ENCODE measurements around the gene ETFA. TPM values are rescaled to one million over a fixed set of nuclear protein-coding genes. Genes with fewer than 3 reads are reported as not detected.

ETFA gene
- total and polyA plus RNA-seq, 11 donors: 210 to 536 (median 309) TPM

DNA sequence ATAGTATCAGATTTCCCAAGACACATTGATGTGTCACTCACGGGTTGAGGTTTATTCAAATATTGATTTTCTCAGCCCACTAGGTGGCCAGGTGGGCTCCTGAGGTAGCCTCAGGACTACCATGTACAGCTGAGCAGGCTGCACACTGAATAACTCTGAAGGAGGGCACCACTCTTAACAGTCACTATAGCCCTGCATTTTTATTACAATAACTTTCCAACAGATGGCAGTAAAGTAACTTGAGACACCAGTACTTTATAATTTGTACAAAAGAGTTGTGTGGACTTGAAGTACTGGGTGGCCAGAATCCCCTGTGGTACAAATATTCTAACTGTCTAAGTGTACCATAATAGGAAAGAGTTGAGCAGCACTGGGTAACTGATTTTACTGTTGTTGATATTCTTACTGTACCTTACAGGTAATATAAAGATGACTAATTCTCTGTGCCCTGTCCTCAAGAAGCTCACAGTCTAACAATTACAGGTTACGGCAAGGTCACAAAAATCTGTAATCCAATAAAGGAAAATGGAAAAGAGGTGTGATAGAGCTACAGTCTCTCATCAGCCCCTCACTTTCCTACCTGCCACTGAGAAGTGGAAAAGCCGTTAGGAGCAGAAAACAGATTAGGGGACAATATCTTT is 76.0 kb downstream of the ETFA start:
- Histone ChIP-seq H3K27me3 (no peaks in the 10 kb centered on the region), H3K4me3 (no peak overlapping the region), H3K27ac (no peak overlapping the region), H3K36me3 (peaks cover 0 to 14% (median 11%) of the 10 kb centered on the region in 9 donors), H3K9me3 (no peaks in the 10 kb centered on the region), H3K4me1 (peaks cover 0 to 10% (median 0%) of the 10 kb centered on the region in 12 donors)
- intact Hi-C loops (cut with DNase I): loop anchor here in 9 of 10 donors (2.0 to 10.0 kb wide), 8 partner anchors 42 to 632 kb away; partner anchors contain the start of gene ISL2 (in 1 of the 9)
- DNase-seq (no peak), ATAC-seq (peak; percentile 71 to 83 (median 75))
- TF ChIP-seq POLR2A (IDR thresholded peaks at IDR 0.05): no peak
- TF ChIP-seq, protein P1, sequence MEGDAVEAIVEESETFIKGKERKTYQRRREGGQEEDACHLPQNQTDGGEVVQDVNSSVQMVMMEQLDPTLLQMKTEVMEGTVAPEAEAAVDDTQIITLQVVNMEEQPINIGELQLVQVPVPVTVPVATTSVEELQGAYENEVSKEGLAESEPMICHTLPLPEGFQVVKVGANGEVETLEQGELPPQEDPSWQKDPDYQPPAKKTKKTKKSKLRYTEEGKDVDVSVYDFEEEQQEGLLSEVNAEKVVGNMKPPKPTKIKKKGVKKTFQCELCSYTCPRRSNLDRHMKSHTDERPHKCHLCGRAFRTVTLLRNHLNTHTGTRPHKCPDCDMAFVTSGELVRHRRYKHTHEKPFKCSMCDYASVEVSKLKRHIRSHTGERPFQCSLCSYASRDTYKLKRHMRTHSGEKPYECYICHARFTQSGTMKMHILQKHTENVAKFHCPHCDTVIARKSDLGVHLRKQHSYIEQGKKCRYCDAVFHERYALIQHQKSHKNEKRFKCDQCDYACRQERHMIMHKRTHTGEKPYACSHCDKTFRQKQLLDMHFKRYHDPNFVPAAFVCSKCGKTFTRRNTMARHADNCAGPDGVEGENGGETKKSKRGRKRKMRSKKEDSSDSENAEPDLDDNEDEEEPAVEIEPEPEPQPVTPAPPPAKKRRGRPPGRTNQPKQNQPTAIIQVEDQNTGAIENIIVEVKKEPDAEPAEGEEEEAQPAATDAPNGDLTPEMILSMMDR (IDR thresholded peaks at IDR 0.05): peak; percentile 38 to 63 (median 51)
- WGBS, 4 donors: 73 to 88% (median 79%) methylated on average over 3 of the region's 3 CpGs

DNA sequence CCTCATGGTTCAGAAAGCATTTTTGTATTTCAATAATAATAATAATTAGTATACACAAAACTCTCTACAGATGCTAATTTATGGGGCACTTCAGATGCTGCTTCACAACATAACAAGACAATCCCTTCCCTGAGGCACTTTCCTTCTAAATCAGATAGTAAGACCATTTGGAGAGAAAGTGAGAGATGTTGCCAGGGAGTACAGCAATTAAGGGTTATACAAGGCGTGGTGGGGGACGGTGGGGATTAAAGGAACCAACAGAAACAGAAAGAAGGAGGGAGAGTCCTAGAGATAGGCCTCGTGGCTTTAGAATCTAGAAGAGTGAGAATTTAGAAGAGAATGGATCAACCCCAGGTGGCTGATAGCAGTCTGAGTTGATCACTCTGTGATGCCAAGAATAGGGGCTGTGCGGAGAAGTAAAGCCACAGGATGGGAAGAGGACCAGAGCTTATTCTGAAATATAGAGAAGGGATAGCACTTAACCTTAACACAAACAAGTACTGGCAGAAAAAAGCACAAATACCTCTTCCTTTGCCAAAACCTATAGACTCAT is 76.9 kb downstream of the ETFA start:
- intact Hi-C loops (cut with DNase I): loop anchor here in 4 of 10 donors (2.0 to 10.0 kb wide), 5 partner anchors 50 to 630 kb away; partner anchors contain the start of gene ISL2 (in 1 of the 4)
- H3K4me1 ChIP-seq: peaks cover 0 to 16% (median 0%) of the 10 kb centered on the region in 12 donors
- no peaks in the 10 kb centered on the region for H3K27me3 ChIP-seq
- DNase-seq: no peak
- H3K27ac ChIP-seq: no peak overlapping the region
- H3K9me3 ChIP-seq: no peaks in the 10 kb centered on the region
- 85 to 88% (median 86%) methylated on average over 4 of the region's 4 CpGs for WGBS, 4 donors
- TF ChIP-seq, protein P1 (IDR thresholded peaks at IDR 0.05): no peak
- TF ChIP-seq POLR2A (IDR thresholded peaks at IDR 0.05): no peak
- H3K4me3 ChIP-seq: no peak overlapping the region
- peaks cover 0 to 16% (median 10%) of the 10 kb centered on the region in 9 donors for H3K36me3 ChIP-seq
- no peak for ATAC-seq

DNA sequence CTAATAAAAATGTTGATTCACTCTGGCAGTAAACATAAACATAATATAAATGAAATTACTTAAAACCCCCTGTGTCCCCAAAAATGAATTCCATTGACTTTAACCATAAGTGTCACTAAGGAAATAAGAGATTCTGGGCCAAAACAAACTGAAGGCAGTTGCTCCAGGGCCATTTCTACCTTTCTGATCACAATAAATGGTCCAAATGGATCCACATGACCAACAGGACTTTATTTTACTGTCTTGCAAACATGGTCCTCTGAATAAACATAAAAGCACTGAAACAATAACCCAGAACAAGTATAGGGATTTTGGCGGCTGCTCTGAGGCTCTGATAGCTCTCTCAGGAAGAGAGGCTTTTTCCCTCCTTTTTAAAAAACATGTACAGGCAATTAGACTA is 77.3 kb downstream of the ETFA start:
- H3K4me3 ChIP-seq: no peak overlapping the region
- TF ChIP-seq POLR2A (IDR thresholded peaks at IDR 0.05): no peak
- TF ChIP-seq, protein P1 (IDR thresholded peaks at IDR 0.05): no peak
- H3K27ac ChIP-seq: no peak overlapping the region
- intact Hi-C loops (cut with DNase I): loop anchor here in 4 of 10 donors (2.0 to 10.0 kb wide), 5 partner anchors 51 to 631 kb away; partner anchors contain the start of gene ISL2 (in 1 of the 4)
- H3K9me3 ChIP-seq: no peaks in the 10 kb centered on the region
- no peaks in the 10 kb centered on the region for H3K27me3 ChIP-seq
- peaks cover 0 to 21% (median 10%) of the 10 kb centered on the region in 9 donors for H3K36me3 ChIP-seq
- ATAC-seq (no peak), DNase-seq (no peak)
- WGBS, 4 donors: 96 to 100% (median 97%) methylated on average over 1 of the region's 1 CpG
- H3K4me1 ChIP-seq: peaks cover 0 to 18% (median under 1%) of the 10 kb centered on the region in 12 donors

DNA sequence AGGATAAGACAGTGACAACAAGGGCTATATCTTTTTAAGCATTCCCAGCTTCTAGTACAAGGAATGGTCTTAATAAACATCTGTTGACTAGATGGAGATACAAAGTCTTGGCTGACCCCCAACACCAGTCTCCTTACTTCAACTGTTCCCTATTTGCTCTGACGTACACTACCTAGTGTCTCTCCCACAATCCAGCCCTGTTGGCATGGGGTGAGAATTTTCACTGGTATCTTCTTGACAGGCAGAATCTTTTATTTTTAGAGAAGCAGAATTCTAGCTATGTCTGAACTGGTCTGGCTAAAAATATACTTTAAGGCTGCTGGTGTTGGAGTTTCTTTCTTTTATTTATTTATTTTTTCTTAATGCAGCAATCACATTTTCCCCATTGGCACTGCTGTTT is 82.0 kb downstream of the ETFA start:
- peaks cover 0 to 56% (median 44%) of the 10 kb centered on the region in 9 donors for H3K36me3 ChIP-seq
- TF ChIP-seq, protein P1 (IDR thresholded peaks at IDR 0.05): no peak
- no peak for TF ChIP-seq POLR2A (IDR thresholded peaks at IDR 0.05)
- H3K4me3 ChIP-seq: peak overlapping the region in 1 of 12 donors; percentile 8
- H3K27ac ChIP-seq: peak overlapping the region in 8 of 12 donors; percentile 0 to 62 (median 48)
- 0 to 63% (median 40%) methylated on average over 1 of the region's 1 CpG for WGBS, 4 donors
- peaks cover 0 to 10% (median 0%) of the 10 kb centered on the region in 12 donors for H3K4me1 ChIP-seq
- no peaks in the 10 kb centered on the region for H3K27me3 ChIP-seq
- no peaks in the 10 kb centered on the region for H3K9me3 ChIP-seq
- peak in 4 of 5 donors; percentile 38 to 60 (median 42) for DNase-seq
- intact Hi-C loops (cut with DNase I): no loop called here
- ATAC-seq: peak; percentile 82 to 94 (median 93)
